ENCODE data around the gene NSUN7.

DNA sequence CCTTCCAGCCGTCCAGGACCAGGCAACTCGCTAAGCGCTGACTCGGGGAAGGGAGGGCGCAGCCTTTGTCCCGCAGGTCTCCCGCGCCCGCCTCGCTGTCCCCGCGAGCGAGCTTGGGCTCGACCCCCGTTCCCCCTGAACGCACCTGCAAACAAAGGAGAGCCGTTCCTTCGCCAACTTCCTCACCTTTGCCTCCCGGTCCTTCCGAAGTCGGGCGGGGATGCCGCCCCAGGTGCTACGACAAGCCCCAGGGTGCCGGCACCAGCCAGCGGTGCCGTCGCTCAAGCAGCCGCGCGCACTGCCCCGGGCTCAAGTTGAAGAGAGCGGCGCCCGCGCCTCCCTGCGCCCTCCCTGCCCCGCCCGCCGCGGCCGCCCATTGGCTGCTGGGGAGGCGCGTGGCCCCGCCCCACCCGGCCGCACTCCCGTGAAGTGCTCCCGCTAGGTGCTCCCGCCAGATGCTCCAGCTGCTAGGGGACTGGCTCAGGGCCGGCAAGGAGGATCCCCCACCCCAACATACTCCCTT is 107.1 kb downstream of the NSUN7 start:
- TF ChIP-seq GATA2 (IDR thresholded peaks at IDR 0.05; ENCODE audit: low read depth, low read length) = no peak
- no peak for TF ChIP-seq GATA3 (IDR thresholded peaks at IDR 0.05; ENCODE audit: low read depth, low read length)
